Loucy (cell line): ENCODE measurements around the gene NPHP4.

Experiments used
- H2AFZ ChIP-seq: fragments of 200-600 bp; sonication (generic); 2 replicates; pipeline ENCODE4 v1.6.0; 2016; ENCODE audit warnings: antibody characterized with exemption, mild to moderate bottlenecking, low read length, moderate library complexity
- H3F3A ChIP-seq: fragments of 200-600 bp; 2 replicates; pipeline ENCODE4 v1.6.0; 2016; ENCODE audit warnings: antibody characterized with exemption, low read depth, mild to moderate bottlenecking
- H3K27me3 ChIP-seq: fragments of 200-600 bp; sonication (generic); 2 replicates; pipeline ENCODE4 v1.6.1; 2014; ENCODE audit warnings: low read length, mild to moderate bottlenecking; ENCODE audit not compliant: insufficient read depth, poor library complexity, severe bottlenecking
- H3K36me3 ChIP-seq: fragments of 200-600 bp; sonication (generic); 2 replicates; pipeline ENCODE4 v1.6.1; 2016; ENCODE audit warnings: low read length; ENCODE audit not compliant: insufficient read depth
- H3K4me1 ChIP-seq: fragments of 200-600 bp; sonication (generic); 2 replicates; pipeline ENCODE4 v1.5.1; 2014; ENCODE audit warnings: low read length, mild to moderate bottlenecking; ENCODE audit not compliant: insufficient read depth, poor library complexity, severe bottlenecking
- H3K4me2 ChIP-seq: fragments of 200-600 bp; sonication (generic); 2 replicates; pipeline ENCODE4 v1.6.0; 2014; ENCODE audit warnings: antibody characterized with exemption, low read length, low read depth, mild to moderate bottlenecking; ENCODE audit not compliant: poor library complexity, severe bottlenecking
- H3K4me3 ChIP-seq: fragments of 200-600 bp; sonication (generic); 2 replicates; pipeline ENCODE4 v1.5.1; 2014; ENCODE audit warnings: low read length, mild to moderate bottlenecking, mixed read lengths; ENCODE audit not compliant: poor library complexity, severe bottlenecking
- H3K79me2 ChIP-seq: fragments of 200-600 bp; sonication (generic); 2 replicates; pipeline ENCODE4 v1.6.1; 2014; ENCODE audit warnings: low read length; ENCODE audit not compliant: insufficient read depth
- H3K9ac ChIP-seq: fragments of 200-600 bp; sonication (generic); 2 replicates; pipeline ENCODE4 v1.6.0; 2014; ENCODE audit warnings: mild to moderate bottlenecking, low read depth, low read length, moderate library complexity; ENCODE audit not compliant: poor library complexity, severe bottlenecking
- H3K9me2 ChIP-seq: fragments of 200-600 bp; sonication (generic); replicated peaks from 2 replicates; pipeline ENCODE4 v1.6.1; 2016; ENCODE audit warnings: low read depth, low read length, mixed read lengths
- H3K9me3 ChIP-seq: fragments of 200-600 bp; sonication (generic); 2 replicates; pipeline ENCODE4 v1.6.1; 2014; ENCODE audit warnings: mild to moderate bottlenecking, antibody characterized with exemption, low read length, low read depth; ENCODE audit not compliant: insufficient read depth
- H4K20me1 ChIP-seq: fragments of 200-600 bp; sonication (generic); 2 replicates; pipeline ENCODE4 v1.6.0; 2014; ENCODE audit warnings: antibody characterized with exemption, low read length, mild to moderate bottlenecking; ENCODE audit not compliant: insufficient read depth, poor library complexity, severe bottlenecking
- EZH2phosphoT487 ChIP-seq: fragments of 200-600 bp; IDR thresholded peaks from 2 replicates; pipeline ENCODE4 v1.6.1; 2018; ENCODE audit warnings: antibody characterized with exemption, mild to moderate bottlenecking, moderate library complexity, borderline replicate concordance
- TF ChIP-seq, protein P1 (sequence below): fragments of 200-600 bp; sonication (generic); conservative IDR thresholded peaks from 2 replicates; pipeline ENCODE4 v1.5.1; 2014; ENCODE audit warnings: mild to moderate bottlenecking, antibody characterized with exemption, low read length

Gene NPHP4

DNA sequence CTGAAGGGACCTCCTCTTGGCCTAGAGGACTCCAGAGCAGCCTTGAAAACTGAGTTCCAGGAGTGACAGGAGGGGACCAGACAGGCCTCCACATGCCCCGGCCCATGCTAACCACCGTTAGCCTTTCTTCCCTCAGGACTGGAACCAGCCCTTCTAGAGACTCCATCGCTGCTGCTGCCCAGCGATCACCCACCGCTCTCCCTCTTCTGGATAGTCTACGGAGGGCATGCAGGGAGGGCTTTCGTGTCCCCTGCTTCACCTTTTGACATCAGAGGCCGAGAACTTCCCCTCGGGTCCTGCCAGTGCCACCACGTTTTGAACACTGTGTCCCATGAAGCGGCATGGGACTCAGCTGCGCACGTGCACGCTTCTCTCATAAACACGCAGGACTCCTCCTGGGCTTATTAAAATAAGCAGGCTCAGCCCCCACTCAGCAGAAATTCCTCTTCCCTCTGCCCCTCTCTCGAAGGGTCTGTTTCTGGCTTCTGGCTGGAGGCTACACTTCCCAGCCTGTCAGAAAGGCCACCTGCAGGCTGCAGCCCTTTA is 26.6 kb downstream of the NPHP4 start:
- Histone ChIP-seq H3F3A (no peaks in the 10 kb centered on the region), H3K36me3 (peaks cover 30% of the 10 kb centered on the region; the same call in 1 of the 2 replicates), H3K9me2 (no peaks in the 10 kb centered on the region), H3K9me3 (no peaks in the 10 kb centered on the region), H3K9ac (no peak overlapping the region), H3K4me1 (no peaks in the 10 kb centered on the region), H4K20me1 (no peaks in the 10 kb centered on the region), H2AFZ (no peak overlapping the region), H3K4me2 (no peak overlapping the region), H3K79me2 (no peaks in the 10 kb centered on the region), H3K27me3 (no peaks in the 10 kb centered on the region), H3K4me3 (no peak overlapping the region)
- TF ChIP-seq, protein P1, sequence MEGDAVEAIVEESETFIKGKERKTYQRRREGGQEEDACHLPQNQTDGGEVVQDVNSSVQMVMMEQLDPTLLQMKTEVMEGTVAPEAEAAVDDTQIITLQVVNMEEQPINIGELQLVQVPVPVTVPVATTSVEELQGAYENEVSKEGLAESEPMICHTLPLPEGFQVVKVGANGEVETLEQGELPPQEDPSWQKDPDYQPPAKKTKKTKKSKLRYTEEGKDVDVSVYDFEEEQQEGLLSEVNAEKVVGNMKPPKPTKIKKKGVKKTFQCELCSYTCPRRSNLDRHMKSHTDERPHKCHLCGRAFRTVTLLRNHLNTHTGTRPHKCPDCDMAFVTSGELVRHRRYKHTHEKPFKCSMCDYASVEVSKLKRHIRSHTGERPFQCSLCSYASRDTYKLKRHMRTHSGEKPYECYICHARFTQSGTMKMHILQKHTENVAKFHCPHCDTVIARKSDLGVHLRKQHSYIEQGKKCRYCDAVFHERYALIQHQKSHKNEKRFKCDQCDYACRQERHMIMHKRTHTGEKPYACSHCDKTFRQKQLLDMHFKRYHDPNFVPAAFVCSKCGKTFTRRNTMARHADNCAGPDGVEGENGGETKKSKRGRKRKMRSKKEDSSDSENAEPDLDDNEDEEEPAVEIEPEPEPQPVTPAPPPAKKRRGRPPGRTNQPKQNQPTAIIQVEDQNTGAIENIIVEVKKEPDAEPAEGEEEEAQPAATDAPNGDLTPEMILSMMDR, result no peak
- TF ChIP-seq EZH2phosphoT487, result no peak

DNA sequence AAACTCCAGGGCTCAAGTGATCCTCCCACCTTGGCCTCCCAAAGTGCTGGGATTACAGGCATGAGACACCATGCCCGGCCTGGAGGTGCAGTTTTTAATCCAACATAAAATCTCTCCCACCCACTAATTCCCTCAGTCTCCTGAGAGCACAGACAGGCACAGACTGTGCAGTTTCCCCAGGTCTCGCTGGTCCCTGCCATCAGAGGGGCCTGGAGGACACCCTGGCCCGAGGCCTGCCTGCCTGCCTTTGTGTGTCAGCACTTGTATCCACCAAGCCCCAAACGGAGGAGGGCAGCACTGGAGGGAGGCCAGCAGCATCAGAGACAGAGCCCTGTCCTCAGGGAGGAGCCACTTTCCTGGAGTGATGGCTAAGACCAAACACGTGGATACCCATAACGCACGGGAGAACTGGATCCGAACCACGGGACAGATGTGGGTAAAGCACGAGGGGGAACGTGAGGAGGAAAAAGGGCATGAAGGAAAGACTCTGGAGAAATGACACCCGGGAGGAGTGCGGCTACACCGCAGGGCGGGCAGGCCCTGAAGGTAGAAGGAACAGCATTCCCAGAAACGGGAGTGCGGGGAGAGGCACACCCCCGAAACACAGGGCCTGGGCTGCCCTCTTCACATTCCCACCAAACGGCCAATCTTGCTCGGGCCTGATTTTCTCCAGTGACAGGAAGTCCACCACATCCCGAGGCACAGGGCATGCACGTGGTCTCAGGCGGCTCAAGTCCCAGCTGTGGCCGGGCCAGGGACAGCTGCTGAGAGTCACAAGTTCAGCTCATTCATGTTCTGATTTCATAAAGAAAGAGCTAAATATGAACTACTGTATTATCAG is 29.7 kb downstream of the NPHP4 start:
- Histone ChIP-seq H3K4me2 (no peak overlapping the region), H2AFZ (no peak overlapping the region), H3K36me3 (peaks cover 39% of the 10 kb centered on the region; the same call in 1 of the 2 replicates), H3K9me3 (no peaks in the 10 kb centered on the region), H4K20me1 (no peaks in the 10 kb centered on the region), H3K4me1 (no peaks in the 10 kb centered on the region), H3K9ac (no peak overlapping the region), H3K27me3 (no peaks in the 10 kb centered on the region), H3K79me2 (no peaks in the 10 kb centered on the region), H3K9me2 (no peaks in the 10 kb centered on the region), H3K4me3 (no peak overlapping the region), H3F3A (no peaks in the 10 kb centered on the region)
- TF ChIP-seq, protein P1, result no peak
- TF ChIP-seq EZH2phosphoT487, result no peak

DNA sequence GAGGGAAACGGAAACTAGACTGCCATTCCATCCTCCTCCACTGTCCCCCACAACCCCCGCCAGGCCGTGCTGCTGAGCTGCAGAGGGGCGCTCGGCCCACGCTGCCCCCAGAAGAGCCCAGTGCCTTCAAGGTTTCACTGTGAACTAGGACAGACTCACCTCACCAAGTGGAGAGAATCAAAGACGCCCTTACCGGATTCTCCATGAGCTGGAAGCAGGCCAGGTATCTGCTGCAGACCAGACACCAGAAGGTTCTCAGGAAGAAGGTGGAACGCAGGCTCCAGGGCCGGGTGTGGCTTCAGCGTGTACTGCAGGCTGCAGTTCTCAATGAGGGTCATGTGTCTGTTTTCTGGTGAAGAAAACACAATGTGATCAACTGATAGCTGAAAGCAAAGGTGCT is 30.6 kb downstream of the NPHP4 start:
- Histone ChIP-seq H3K36me3 (peaks cover 39% of the 10 kb centered on the region; the same call in 1 of the 2 replicates), H3F3A (no peaks in the 10 kb centered on the region), H4K20me1 (no peaks in the 10 kb centered on the region), H3K9me2 (no peaks in the 10 kb centered on the region), H3K4me1 (no peaks in the 10 kb centered on the region), H2AFZ (no peak overlapping the region), H3K4me3 (no peak overlapping the region), H3K27me3 (no peaks in the 10 kb centered on the region), H3K9me3 (no peaks in the 10 kb centered on the region), H3K79me2 (no peaks in the 10 kb centered on the region), H3K9ac (no peak overlapping the region), H3K4me2 (no peak overlapping the region)
- TF ChIP-seq, protein P1, result no peak
- TF ChIP-seq EZH2phosphoT487, result no peak
